ENCODE results near the gene CHMP4B. TPM values are rescaled to one million over a fixed set of nuclear protein-coding genes. Genes with fewer than 3 reads are reported as not detected.

Gene CHMP4B
- total and polyA plus RNA-seq, 4 donors, result 2.7 to 37.2 (median 17.2) TPM

- Histone ChIP-seq H3K36me3 (ENCODE audit: control insufficient read depth in 4 of 4, insufficient read depth in 3 of 4, low read depth in 1 of 4, low read length in 3 of 4) (no peaks in the 10 kb centered on the region), H3K4me3 (ENCODE audit: low read depth in 1 of 3, low read length in 3 of 3) (peak overlapping the region; percentile 84 to 97 (median 94)), H3K9ac (ENCODE audit: low read depth in 1 of 2, low read length in 2 of 2) (peak overlapping the region; percentile 95 to 100), H3K9me3 (ENCODE audit: control insufficient read depth in 4 of 4, low read length in 3 of 4) (no peaks in the 10 kb centered on the region), H3K4me1 (ENCODE audit: control insufficient read depth in 4 of 4, insufficient read depth in 4 of 4, low read length in 3 of 4) (peaks cover 12 to 33% (median 25%) of the 10 kb centered on the region in 4 donors), H3K27me3 (ENCODE audit: control insufficient read depth in 4 of 4, insufficient read depth in 4 of 4, low read length in 3 of 4) (no peaks in the 10 kb centered on the region), H3K27ac (ENCODE audit: low read depth in 1 of 2, low read length in 2 of 2) (peak overlapping the region; percentile 93 to 100)
- TF ChIP-seq EGR1 (IDR thresholded peaks at IDR 0.05; ENCODE audit: low read depth in 2 of 2) (no peak), CTCF (IDR thresholded peaks at IDR 0.05; ENCODE audit: low read depth, low read length, missing input control) (no peak), MAX (IDR thresholded peaks at IDR 0.05) (no peak), HNF4A (conservative IDR thresholded peaks at IDR 0.05) (no peak), NR2F2 (IDR thresholded peaks at IDR 0.05) (no peak), TAF1 (conservative IDR thresholded peaks at IDR 0.05) (no peak), YY1 (IDR thresholded peaks at IDR 0.05) (no peak), JUND (IDR thresholded peaks at IDR 0.05) (no peak), ZBTB33 (IDR thresholded peaks at IDR 0.05) (no peak), SP1 (IDR thresholded peaks at IDR 0.05) (no peak), FOXA1 (IDR thresholded peaks at IDR 0.05) (no peak), RAD21 (IDR thresholded peaks at IDR 0.05) (no peak), RXRA (IDR thresholded peaks at IDR 0.05) (no peak)
- TF ChIP-seq, protein P1, sequence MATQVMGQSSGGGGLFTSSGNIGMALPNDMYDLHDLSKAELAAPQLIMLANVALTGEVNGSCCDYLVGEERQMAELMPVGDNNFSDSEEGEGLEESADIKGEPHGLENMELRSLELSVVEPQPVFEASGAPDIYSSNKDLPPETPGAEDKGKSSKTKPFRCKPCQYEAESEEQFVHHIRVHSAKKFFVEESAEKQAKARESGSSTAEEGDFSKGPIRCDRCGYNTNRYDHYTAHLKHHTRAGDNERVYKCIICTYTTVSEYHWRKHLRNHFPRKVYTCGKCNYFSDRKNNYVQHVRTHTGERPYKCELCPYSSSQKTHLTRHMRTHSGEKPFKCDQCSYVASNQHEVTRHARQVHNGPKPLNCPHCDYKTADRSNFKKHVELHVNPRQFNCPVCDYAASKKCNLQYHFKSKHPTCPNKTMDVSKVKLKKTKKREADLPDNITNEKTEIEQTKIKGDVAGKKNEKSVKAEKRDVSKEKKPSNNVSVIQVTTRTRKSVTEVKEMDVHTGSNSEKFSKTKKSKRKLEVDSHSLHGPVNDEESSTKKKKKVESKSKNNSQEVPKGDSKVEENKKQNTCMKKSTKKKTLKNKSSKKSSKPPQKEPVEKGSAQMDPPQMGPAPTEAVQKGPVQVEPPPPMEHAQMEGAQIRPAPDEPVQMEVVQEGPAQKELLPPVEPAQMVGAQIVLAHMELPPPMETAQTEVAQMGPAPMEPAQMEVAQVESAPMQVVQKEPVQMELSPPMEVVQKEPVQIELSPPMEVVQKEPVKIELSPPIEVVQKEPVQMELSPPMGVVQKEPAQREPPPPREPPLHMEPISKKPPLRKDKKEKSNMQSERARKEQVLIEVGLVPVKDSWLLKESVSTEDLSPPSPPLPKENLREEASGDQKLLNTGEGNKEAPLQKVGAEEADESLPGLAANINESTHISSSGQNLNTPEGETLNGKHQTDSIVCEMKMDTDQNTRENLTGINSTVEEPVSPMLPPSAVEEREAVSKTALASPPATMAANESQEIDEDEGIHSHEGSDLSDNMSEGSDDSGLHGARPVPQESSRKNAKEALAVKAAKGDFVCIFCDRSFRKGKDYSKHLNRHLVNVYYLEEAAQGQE (IDR thresholded peaks at IDR 0.05), result no peak
- TF ChIP-seq, protein P2, sequence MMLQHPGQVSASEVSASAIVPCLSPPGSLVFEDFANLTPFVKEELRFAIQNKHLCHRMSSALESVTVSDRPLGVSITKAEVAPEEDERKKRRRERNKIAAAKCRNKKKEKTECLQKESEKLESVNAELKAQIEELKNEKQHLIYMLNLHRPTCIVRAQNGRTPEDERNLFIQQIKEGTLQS (IDR thresholded peaks at IDR 0.05), result no peak
- peak; percentile 48 for DNase-seq (ENCODE audit: low spot score)
- WGBS, result 1% methylated on average over 12 of the region's 12 CpGs
Observed at GRCh38 chr20:33811776-33812151, 616 bp downstream of the CHMP4B start.

Data from liver (tissue), 9 donors.